HepG2 (cell line): ENCODE data around the gene VPS11. TPM values are rescaled to one million over a fixed set of nuclear protein-coding genes. Genes with fewer than 3 reads are reported as not detected.

Source experiments
- ARNT2 ChIP-seq: sonication (generic); formaldehyde crosslinking; IDR thresholded peaks from 2 replicates; pipeline ENCODE4 v1.8.0; 2022; ENCODE audit warnings: mild to moderate bottlenecking, low read depth, missing genetic modification reagents, moderate library complexity
- BCL6 ChIP-seq: IDR thresholded peaks from 2 replicates; pipeline ENCODE4 v1.6.1; 2016; ENCODE audit warnings: missing genetic modification reagents, missing compliant biosample characterization
- EEA1 ChIP-seq: sonication (generic); formaldehyde crosslinking; IDR thresholded peaks from 2 replicates; pipeline ENCODE4 v1.5.1; 2020; ENCODE audit warnings: mild to moderate bottlenecking, missing genetic modification reagents, borderline replicate concordance
- FLYWCH1 ChIP-seq: sonication (generic); formaldehyde crosslinking; IDR thresholded peaks from 2 replicates; pipeline ENCODE4 v1.8.1; 2023; ENCODE audit warnings: mild to moderate bottlenecking, missing genetic modification reagents
- HOXD1 ChIP-seq: sonication (generic); formaldehyde crosslinking; IDR thresholded peaks from 2 replicates; pipeline ENCODE4 v1.5.0; 2020; ENCODE audit warnings: missing genetic modification reagents
- MIXL1 ChIP-seq: IDR thresholded peaks from 2 replicates; pipeline ENCODE4 v1.6.1; 2016
- NFIC ChIP-seq: IDR thresholded peaks from 2 replicates; pipeline ENCODE4 v1.6.1; 2012; ENCODE audit warnings: mild to moderate bottlenecking, low read length, inconsistent platforms
- NFYB ChIP-seq: sonication (generic); formaldehyde crosslinking; IDR thresholded peaks from 2 replicates; pipeline ENCODE4 v1.4.0; 2020; ENCODE audit warnings: missing genetic modification reagents
- ZIK1 ChIP-seq: sonication (generic); formaldehyde crosslinking; IDR thresholded peaks from 2 replicates; pipeline ENCODE4 v1.5.0; 2020; ENCODE audit warnings: mild to moderate bottlenecking, low read depth, missing genetic modification reagents, borderline replicate concordance
- ZNF10 ChIP-seq: sonication (generic); formaldehyde crosslinking; IDR thresholded peaks from 2 replicates; pipeline ENCODE4 v1.4.0; 2020; ENCODE audit warnings: mild to moderate bottlenecking, low read depth, missing genetic modification reagents, borderline replicate concordance
- ZNF510 ChIP-seq: sonication (generic); formaldehyde crosslinking; IDR thresholded peaks from 2 replicates; pipeline ENCODE4 v1.4.0; 2020; ENCODE audit warnings: low read depth, mild to moderate bottlenecking, missing genetic modification reagents
- ZNF614 ChIP-seq: IDR thresholded peaks from 2 replicates; pipeline ENCODE4 v1.6.1; 2018; ENCODE audit warnings: missing biosample characterization, missing genetic modification reagents, inconsistent platforms, borderline replicate concordance
- ZNF792 ChIP-seq: IDR thresholded peaks from 2 replicates; pipeline ENCODE4 v1.6.1; 2016
- ZSCAN22 ChIP-seq: sonication (generic); formaldehyde crosslinking; IDR thresholded peaks from 2 replicates; pipeline ENCODE4 v1.4.0; 2020; ENCODE audit warnings: mild to moderate bottlenecking, missing genetic modification reagents
- polyA plus RNA-seq, 8 experiments: library from polyadenylated mRNA; depleted of rRNA in 3 of 8; stranded (reverse) in 7 of 8; unstranded in 1 of 8; fragments of >200 nt; fragmentation: Illumina TruSeq in 4 of 8; extraction: Trizol in 4 of 8; gene quantifications; 2 replicates each; pipeline versions ENCODE4 v1.2.1 to v1.2.3, GENCODE V29; 2011 to 2016; ENCODE audit warnings: low read depth in 4 of 8, missing spikeins in 1 of 8, mixed read lengths in 1 of 8; ENCODE audit not compliant: insufficient read depth in 1 of 8
- total RNA-seq, 5 experiments: library from RNA; depleted of rRNA; stranded (reverse); fragments of >200 nt; fragmentation: Illumina TruSeq; extraction: Trizol; gene quantifications; 2 replicates each; pipeline ENCODE4 v1.2.3, GENCODE V29; 2016; ENCODE audit warnings: low read depth in 1 of 5
- TF ChIP-seq, protein P1 (sequence below): sonication (generic); formaldehyde crosslinking; IDR thresholded peaks from 2 replicates; pipeline ENCODE4 v1.5.1; 2020; ENCODE audit warnings: mild to moderate bottlenecking, moderate library complexity, missing genetic modification reagents
- TF ChIP-seq, protein P2 (sequence below): sonication (generic); formaldehyde crosslinking; IDR thresholded peaks from 2 replicates; pipeline ENCODE4; 2020; ENCODE audit warnings: missing genetic modification reagents, mild to moderate bottlenecking, borderline replicate concordance
- TF ChIP-seq, protein P3 (sequence below): sonication (generic); formaldehyde crosslinking; IDR thresholded peaks from 2 replicates; pipeline ENCODE4 v1.5.1; 2020; ENCODE audit warnings: missing genetic modification reagents, mild to moderate bottlenecking, borderline replicate concordance
- TF ChIP-seq, protein P4 (sequence below): sonication (generic); formaldehyde crosslinking; IDR thresholded peaks from 2 replicates; pipeline ENCODE4 v1.4.0; 2020; ENCODE audit warnings: mild to moderate bottlenecking, missing genetic modification reagents, borderline replicate concordance

The VPS11 gene
- total and polyA plus RNA-seq, 2 of the 13 experiments (the other 11 are each of a cell fraction or from before 2014, with no cell fraction given): 13.7 to 21.6 TPM

DNA sequence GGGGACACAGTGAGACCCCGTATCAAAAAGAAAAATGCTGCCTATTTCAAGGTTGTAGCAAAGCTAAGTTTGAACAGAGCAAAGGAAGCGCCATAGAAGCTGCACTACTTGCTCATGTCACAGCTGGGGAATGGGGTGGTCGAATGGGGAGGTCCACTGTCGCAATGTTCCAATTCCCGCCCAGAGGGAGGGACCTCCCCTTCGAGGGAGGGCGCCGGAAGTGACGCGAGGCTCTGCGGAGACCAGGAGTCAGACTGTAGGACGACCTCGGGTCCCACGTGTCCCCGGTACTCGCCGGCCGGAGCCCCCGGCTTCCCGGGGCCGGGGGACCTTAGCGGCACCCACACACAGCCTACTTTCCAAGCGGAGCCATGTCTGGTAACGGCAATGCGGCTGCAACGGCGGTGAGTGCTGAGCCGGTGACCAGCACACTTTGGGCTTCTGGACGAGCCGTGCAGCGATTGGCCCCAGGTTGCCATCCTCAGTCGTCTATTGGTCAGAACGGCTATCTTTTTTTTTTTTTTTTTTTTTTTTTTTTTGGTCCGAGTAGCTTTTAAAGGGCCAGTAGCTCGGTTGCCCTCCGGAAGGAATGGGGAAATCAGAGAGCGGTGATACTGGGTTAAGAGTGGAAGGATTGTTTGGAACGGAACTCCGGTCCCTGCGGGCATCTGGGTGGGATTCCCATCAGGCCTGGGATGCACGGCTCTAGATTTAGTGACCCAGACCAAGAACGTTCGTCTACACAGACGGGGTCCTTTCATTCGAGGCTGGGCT lies 17.2 kb downstream of the VPS11 start, which contains the start of gene HMBS (continued):
- TF ChIP-seq, protein P1, sequence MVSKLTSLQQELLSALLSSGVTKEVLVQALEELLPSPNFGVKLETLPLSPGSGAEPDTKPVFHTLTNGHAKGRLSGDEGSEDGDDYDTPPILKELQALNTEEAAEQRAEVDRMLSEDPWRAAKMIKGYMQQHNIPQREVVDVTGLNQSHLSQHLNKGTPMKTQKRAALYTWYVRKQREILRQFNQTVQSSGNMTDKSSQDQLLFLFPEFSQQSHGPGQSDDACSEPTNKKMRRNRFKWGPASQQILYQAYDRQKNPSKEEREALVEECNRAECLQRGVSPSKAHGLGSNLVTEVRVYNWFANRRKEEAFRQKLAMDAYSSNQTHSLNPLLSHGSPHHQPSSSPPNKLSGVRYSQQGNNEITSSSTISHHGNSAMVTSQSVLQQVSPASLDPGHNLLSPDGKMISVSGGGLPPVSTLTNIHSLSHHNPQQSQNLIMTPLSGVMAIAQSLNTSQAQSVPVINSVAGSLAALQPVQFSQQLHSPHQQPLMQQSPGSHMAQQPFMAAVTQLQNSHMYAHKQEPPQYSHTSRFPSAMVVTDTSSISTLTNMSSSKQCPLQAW (CRISPR knock-in tag): peak; percentile 78
- TF ChIP-seq ZNF10 (CRISPR knock-in tag): no peak
- no peak for TF ChIP-seq FLYWCH1 (CRISPR knock-in tag)
- peak; percentile 57; the same call in 1 of the 2 replicates for TF ChIP-seq ARNT2 (CRISPR knock-in tag)
- no peak for TF ChIP-seq EEA1 (CRISPR knock-in tag)
- TF ChIP-seq, protein P2, sequence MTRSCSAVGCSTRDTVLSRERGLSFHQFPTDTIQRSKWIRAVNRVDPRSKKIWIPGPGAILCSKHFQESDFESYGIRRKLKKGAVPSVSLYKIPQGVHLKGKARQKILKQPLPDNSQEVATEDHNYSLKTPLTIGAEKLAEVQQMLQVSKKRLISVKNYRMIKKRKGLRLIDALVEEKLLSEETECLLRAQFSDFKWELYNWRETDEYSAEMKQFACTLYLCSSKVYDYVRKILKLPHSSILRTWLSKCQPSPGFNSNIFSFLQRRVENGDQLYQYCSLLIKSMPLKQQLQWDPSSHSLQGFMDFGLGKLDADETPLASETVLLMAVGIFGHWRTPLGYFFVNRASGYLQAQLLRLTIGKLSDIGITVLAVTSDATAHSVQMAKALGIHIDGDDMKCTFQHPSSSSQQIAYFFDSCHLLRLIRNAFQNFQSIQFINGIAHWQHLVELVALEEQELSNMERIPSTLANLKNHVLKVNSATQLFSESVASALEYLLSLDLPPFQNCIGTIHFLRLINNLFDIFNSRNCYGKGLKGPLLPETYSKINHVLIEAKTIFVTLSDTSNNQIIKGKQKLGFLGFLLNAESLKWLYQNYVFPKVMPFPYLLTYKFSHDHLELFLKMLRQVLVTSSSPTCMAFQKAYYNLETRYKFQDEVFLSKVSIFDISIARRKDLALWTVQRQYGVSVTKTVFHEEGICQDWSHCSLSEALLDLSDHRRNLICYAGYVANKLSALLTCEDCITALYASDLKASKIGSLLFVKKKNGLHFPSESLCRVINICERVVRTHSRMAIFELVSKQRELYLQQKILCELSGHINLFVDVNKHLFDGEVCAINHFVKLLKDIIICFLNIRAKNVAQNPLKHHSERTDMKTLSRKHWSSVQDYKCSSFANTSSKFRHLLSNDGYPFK (CRISPR knock-in tag): peak; percentile 34; the same call in 1 of the 2 replicates
- peak; percentile 78; the same call in 1 of the 2 replicates for TF ChIP-seq ZIK1 (CRISPR knock-in tag)
- peak; percentile 86; the same call in 1 of the 2 replicates for TF ChIP-seq ZNF510 (CRISPR knock-in tag)
- no peak for TF ChIP-seq ZSCAN22 (CRISPR knock-in tag)
- TF ChIP-seq MIXL1 (CRISPR knock-in tag): 0 out of 2 replicates have a peak, but pooled peaks have one; percentile 12
- TF ChIP-seq HOXD1 (CRISPR knock-in tag): no peak; the same call in 1 of the 2 replicates
- peak; percentile 85 for TF ChIP-seq NFYB (CRISPR knock-in tag)
- TF ChIP-seq, protein P3, sequence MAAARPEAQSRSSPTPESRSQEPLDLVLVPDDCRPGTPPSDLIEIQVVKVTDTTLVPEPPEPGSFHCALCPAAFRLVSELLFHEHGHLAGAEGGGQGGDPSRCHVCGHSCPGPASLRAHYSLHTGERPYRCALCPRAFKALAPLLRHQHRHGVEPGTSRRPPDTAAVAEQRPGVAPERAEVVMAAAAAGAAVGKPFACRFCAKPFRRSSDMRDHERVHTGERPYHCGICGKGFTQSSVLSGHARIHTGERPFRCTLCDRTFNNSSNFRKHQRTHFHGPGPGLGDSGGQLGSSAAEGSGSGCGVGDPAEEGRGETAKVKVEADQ: peak; percentile 49; the same call in 1 of the 2 replicates
- TF ChIP-seq ZNF614: peak; percentile 60; the same call in 1 of the 2 replicates
- 0 out of 2 replicates have a peak, but pooled peaks have one; percentile 11 for TF ChIP-seq BCL6 (CRISPR knock-in tag)
- TF ChIP-seq, protein P4, sequence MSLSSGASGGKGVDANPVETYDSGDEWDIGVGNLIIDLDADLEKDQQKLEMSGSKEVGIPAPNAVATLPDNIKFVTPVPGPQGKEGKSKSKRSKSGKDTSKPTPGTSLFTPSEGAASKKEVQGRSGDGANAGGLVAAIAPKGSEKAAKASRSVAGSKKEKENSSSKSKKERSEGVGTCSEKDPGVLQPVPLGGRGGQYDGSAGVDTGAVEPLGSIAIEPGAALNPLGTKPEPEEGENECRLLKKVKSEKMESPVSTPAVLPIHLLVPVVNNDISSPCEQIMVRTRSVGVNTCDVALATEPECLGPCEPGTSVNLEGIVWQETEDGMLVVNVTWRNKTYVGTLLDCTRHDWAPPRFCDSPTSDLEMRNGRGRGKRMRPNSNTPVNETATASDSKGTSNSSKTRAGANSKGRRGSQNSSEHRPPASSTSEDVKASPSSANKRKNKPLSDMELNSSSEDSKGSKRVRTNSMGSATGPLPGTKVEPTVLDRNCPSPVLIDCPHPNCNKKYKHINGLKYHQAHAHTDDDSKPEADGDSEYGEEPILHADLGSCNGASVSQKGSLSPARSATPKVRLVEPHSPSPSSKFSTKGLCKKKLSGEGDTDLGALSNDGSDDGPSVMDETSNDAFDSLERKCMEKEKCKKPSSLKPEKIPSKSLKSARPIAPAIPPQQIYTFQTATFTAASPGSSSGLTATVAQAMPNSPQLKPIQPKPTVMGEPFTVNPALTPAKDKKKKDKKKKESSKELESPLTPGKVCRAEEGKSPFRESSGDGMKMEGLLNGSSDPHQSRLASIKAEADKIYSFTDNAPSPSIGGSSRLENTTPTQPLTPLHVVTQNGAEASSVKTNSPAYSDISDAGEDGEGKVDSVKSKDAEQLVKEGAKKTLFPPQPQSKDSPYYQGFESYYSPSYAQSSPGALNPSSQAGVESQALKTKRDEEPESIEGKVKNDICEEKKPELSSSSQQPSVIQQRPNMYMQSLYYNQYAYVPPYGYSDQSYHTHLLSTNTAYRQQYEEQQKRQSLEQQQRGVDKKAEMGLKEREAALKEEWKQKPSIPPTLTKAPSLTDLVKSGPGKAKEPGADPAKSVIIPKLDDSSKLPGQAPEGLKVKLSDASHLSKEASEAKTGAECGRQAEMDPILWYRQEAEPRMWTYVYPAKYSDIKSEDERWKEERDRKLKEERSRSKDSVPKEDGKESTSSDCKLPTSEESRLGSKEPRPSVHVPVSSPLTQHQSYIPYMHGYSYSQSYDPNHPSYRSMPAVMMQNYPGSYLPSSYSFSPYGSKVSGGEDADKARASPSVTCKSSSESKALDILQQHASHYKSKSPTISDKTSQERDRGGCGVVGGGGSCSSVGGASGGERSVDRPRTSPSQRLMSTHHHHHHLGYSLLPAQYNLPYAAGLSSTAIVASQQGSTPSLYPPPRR (CRISPR knock-in tag): 0 out of 2 replicates have a peak, but pooled peaks have one; percentile 32
- TF ChIP-seq ZNF792 (CRISPR knock-in tag): peak; percentile 16; the same call in 1 of the 2 replicates
- TF ChIP-seq NFIC: 0 out of 2 replicates have a peak, but pooled peaks have one; percentile 26
